NCI-H446 (cell line): ENCODE measurements around the gene CELF2.
A peak's percentile ranks its signal among the peaks of the same experiment; 100 is the strongest.

Source experiments
- DNase-seq, 2 experiments: peaks; one replicate each; lab custom pipeline; 2025; lab: John Stamatoyannopoulos, UW

The CELF2 gene

GRCh38 chr10:11250304-11250703 is 232.6 kb downstream of the CELF2 start:
- no peak for DNase-seq

- no peak for DNase-seq
Observed at GRCh38 chr10:11252887-11253286, 235.2 kb downstream of the CELF2 start.

DNA sequence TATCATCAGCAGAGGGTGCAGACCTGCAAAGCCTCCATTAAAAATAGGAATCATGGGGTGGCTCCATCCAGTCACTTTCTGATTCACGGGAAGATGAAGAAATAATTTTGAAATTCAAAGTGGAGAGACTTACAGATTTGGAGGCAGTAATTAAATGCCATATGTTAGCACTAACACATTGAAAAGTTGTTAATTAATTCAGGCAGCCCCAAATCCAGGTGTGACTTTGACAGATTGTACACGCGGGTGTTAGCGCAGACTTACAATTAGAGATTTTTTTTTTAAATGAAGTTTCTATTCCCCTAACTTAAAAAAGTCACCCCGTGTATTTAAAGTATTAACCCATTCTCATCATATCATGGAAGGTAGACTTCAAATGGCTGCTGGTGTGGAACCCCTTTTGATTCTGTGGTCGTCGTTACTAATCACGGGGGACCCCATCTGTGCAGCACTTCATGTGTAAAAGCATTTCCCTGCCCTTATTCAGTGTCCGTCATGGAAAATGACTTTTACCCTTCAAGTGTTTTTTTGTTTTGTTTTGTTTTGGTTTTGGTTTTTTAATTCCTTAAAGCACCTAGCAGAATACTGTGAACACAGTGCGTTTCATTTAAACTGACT is 235.8 kb downstream of the CELF2 start:
- DNase-seq, result no peak

DNA sequence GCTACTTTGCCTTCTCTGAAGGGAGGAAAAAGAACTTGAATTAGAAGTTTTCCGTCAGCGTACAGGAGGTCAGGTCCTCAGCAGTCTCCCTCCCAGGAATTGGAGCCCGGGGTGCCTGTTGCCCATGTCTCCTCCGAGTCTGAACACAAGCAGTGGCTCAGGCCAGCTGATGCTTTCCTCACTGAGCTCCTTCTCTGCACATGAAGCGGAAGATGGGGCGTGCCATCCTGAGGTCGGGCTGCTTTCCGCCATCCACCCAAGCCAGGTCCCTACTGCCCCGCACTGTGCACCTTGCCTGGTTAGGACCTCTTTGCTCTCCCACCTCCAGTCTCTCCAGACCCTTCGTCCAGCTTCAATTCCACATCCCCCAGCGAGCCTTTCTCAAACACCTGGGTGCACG is 237.5 kb downstream of the CELF2 start:
- no peak for DNase-seq

- DNase-seq, result no peak
Observed at GRCh38 chr10:11255796-11256444, 238.2 kb downstream of the CELF2 start.

- DNase-seq, result no peak
Observed at GRCh38 chr10:11256896-11257295, 239.2 kb downstream of the CELF2 start.

- DNase-seq, result no peak
Observed at GRCh38 chr10:11257440-11258090, 239.9 kb downstream of the CELF2 start.

DNA sequence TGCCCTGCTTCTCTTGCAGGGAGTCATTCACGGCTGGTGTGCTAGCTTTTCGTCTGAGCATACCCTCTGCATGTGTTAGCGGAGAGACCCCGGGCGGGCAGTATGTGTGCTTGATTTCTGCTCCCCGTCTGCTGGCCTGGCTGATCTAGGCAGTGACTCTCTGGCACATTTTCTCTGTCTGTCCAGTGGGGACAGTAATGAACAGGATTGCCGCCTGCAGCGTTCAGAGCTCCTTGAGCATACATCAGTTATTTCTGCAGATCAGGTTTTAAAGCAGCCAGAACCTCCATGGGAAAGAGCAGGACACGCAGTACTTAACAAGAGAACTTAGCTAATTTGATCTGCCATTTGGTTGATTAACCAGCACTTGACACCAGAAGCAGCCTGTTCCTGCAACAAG is 242.5 kb downstream of the CELF2 start:
- DNase-seq, result no peak

- no peak for DNase-seq
Observed at GRCh38 chr10:11261143-11261542, 243.5 kb downstream of the CELF2 start.

DNA sequence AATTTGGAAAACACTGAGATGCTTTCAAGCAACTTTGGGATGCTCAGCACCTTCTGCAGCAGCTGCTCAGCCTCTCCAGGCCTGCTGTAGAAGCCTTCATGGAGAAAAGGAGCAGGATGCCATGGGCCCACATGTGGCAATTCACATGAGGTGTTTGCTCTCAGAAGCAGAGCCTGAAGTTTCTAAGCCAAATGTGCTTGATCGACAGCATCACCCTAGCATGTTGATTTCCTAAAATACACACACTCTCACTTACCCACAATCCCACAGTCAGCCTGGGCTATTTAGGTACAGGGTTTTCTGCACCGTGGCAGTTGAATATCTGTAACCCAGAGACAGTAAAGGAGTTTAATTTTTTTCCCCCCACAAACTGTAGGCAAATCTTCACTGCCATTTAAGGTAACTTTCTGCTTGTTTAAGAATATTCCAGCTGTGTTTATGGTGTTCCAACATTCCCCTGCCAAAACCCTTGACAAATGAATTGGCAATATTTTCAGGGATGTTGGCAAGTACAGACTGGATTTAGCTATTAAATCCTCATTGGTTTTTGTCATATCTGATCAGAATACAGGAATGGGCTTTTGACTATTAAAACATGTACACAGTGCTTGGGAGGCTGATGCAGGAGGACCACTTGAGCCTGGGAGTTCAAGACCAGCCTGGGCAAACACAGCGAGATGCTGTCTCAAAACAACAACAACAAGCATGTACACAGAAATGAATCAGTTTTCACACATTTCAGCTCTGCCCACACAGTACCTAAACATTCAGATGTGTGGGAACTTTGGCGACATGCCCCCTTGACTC is 244.2 kb downstream of the CELF2 start:
- DNase-seq, result peak in 1 of 2 experiments; percentile 5

DNA sequence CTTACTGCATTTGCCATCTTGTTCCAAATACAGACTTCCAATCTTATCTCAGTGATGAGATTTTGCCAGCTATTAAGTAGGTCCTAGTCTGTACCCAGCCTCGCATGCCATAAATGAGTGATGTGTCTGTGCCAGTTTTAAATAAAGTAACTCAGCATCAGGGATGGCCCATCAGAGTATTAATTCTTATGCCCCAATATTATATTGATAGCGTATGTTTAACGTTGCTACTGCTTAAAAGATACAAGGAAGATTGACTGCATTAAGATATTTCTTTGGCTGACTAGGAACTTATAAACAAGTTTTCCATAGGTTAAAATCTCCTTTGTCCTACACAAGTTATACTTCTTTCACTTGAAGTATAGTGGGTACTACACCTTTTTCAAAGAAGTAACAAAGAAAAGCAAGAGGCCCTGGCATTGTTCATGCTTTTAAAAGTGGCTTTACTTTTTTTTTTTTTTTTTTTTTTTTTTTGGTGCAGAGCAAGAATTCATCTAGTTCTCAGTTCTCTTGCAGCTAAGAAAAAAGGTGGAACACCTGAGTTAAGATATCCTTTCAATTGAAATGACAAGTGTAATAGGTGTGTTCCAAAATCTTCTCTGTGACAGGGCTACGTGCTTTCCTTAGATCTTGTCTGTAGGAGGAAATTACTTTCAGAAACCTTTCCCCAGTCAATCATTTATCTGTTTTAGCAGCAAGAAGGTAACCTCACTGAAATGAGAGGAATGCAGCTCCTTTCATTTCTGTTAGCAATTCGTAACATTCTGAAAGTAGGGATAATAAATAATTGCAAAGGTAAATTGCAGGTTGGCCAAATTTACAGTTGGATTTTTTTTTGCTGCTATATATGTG is 245.0 kb downstream of the CELF2 start:
- no peak for DNase-seq

DNA sequence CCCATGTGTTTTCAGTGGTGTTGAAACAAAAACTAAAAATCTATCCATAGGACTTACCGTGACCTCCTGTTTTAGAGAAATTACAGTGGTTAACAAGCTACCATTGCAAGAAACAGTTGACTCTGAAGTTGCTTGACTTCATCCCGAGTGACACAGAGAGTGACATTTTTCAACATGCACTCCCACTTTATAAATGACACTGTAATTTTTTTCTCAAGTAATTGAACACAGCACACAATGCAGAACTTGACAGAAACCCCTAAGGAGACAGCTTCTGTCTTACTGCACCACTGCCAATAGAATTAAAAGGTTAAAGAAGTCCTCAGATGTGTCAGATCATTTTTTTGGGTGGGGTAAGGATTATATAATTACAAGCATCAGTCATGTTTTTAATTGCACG is 246.1 kb downstream of the CELF2 start:
- no peak for DNase-seq

DNA sequence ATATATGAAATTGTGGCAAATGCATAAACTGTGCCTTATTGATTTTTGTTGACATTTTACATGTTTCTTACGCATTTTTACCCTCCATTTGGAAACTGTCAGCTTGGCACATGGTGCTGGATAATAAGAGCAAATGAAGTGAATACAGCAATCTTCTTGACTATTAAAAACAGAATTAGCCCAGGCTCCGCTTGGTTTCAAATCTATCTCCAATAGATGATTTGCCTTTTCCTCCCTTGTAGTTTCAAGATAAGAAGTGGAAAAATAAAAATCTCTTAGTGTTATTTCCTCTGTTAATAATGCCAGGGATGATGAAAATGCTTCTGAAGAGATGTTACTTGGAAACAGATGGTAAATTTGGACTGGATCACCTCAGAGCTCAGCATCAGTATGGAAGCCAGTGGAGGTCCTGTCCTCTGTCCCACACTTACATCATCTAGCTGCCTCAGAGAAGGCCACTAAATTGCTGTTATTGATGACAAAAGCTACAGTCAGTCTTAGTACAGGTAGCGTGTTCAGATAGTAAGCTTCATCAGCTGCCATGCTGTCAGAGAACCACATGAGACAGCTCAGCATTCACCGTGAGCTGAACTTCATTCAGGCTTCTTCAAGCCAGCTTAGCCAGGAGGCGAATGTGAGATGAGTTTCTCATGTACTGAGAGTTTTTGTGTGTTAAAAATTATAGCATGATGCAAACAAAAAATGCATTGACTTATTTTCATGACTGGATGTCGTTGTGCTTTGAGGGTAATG is 246.8 kb downstream of the CELF2 start:
- peak in 1 of 2 experiments; percentile 7 for DNase-seq

DNA sequence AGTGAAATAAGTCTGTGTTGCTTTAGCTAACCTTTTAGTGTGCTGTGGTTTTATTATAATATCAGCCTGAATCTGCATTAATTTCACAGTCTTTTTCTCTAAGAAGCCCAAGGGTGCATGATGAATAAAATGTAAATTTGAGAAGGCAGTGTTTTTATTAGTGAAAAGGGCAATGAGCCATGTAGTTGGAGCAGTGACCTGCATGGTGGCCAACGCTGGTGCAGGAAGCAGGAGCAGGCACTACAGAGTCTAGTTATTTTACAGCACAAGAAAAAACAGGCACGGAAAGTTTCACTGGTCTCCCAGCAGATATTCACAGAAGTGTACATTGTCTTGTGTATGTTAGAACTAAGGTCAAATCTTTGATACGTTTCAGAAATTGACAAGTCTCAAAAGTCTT is 247.8 kb downstream of the CELF2 start:
- DNase-seq, result no peak

GRCh38 chr10:11266426-11266825 is 248.8 kb downstream of the CELF2 start:
- no peak for DNase-seq

DNA sequence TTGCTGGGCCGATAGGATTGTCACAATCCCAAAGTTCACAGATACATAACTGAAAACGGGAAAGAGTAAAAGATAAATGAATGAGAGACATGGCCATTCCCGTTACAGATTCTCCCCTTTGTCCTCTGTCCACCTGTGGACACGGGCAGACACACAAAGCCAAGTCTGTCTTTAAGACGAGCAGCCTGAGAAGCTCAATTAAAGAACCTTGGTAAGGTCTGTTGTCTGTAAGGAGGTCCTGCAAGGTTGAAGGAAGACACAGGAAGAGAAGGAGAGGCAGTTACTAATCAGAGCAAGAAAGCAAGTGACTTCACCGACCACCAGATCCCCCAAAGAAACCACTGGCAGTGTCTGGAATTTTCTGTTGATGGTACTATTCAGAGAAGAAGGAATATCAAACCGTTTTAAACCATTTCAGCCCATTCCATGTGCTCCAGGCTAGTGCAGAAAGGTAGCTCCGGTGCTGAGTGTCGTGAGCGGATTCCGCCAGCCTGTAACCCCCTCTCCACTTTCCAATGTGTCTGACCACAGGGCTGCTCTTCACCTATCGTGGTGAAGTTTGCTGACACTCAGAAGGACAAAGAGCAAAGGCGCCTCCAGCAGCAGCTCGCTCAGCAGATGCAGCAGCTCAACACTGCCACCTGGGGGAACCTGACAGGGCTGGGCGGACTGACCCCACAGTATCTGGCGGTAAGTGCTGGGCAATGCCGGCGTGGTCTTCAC is 252.6 kb downstream of the CELF2 start:
- peak in 1 of 2 experiments; percentile 7 for DNase-seq

DNA sequence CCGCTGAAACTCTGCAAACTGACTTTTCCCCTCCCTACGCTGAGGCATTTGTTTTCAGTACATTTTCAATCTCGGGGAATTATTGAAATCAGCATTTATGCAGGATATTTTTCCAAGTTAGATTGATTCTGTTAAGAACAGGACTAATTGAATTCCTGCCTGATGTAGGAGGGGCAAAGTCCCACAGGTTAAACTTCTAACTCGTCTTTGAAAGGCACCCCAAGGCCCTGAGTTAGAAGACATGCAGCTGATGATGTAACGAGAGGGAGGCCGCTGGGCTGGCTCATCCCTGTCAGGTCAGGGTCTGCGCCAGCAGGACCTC is 253.1 kb downstream of the CELF2 start:
- no peak for DNase-seq

GRCh38 chr10:11272915-11273389 is 255.3 kb downstream of the CELF2 start:
- DNase-seq, result no peak

GRCh38 chr10:11274452-11274851 is 256.8 kb downstream of the CELF2 start:
- no peak for DNase-seq

- no peak for DNase-seq
Observed at GRCh38 chr10:11275651-11276050, 258.0 kb downstream of the CELF2 start.
